ENCODE results near the gene GTSE1.

The GTSE1 gene

GRCh38 chr22:46351767-46352166 is 55.1 kb downstream of the GTSE1 start:
- no peak for TF ChIP-seq POLR2AphosphoS5 (IDR thresholded peaks at IDR 0.05; ENCODE audit: low read depth, low read length)
- TF ChIP-seq TAF1 (IDR thresholded peaks at IDR 0.05; ENCODE audit: borderline replicate concordance, low read depth, low read length) = no peak
- no peak for TF ChIP-seq POLR2A (IDR thresholded peaks at IDR 0.05; ENCODE audit: low read depth, low read length)
- DNase-seq (ENCODE audit: insufficient read length) (no peak), FAIRE-seq (no peak)

GRCh38 chr22:46352276-46352675 is 55.6 kb downstream of the GTSE1 start:
- DNase-seq (ENCODE audit: insufficient read length) = no peak
- no peak for FAIRE-seq

GRCh38 chr22:46352691-46353386 is 56.2 kb downstream of the GTSE1 start:
- DNase-seq (ENCODE audit: insufficient read length) = no peak
- FAIRE-seq = no peak
- TF ChIP-seq POLR2AphosphoS5 (IDR thresholded peaks at IDR 0.05; ENCODE audit: low read depth, low read length) (no peak), POLR2A (IDR thresholded peaks at IDR 0.05; ENCODE audit: low read depth, low read length) (no peak)

More at GRCh38 chr22:46352276-46352675, 55.6 kb downstream of the GTSE1 start:
- no peak for TF ChIP-seq POLR2AphosphoS5 (IDR thresholded peaks at IDR 0.05; ENCODE audit: low read depth, low read length)
- no peak for TF ChIP-seq POLR2A (IDR thresholded peaks at IDR 0.05; ENCODE audit: low read depth, low read length)
- TF ChIP-seq TAF1 (IDR thresholded peaks at IDR 0.05; ENCODE audit: borderline replicate concordance, low read depth, low read length) = no peak

GRCh38 chr22:46353483-46354105 is 56.9 kb downstream of the GTSE1 start:
- FAIRE-seq = no peak
- TF ChIP-seq TAF1 (IDR thresholded peaks at IDR 0.05; ENCODE audit: borderline replicate concordance, low read depth, low read length) (no peak), POLR2A (IDR thresholded peaks at IDR 0.05; ENCODE audit: low read depth, low read length) (no peak), POLR2AphosphoS5 (IDR thresholded peaks at IDR 0.05; ENCODE audit: low read depth, low read length) (no peak)
- no peak for DNase-seq (ENCODE audit: insufficient read length)

DNA sequence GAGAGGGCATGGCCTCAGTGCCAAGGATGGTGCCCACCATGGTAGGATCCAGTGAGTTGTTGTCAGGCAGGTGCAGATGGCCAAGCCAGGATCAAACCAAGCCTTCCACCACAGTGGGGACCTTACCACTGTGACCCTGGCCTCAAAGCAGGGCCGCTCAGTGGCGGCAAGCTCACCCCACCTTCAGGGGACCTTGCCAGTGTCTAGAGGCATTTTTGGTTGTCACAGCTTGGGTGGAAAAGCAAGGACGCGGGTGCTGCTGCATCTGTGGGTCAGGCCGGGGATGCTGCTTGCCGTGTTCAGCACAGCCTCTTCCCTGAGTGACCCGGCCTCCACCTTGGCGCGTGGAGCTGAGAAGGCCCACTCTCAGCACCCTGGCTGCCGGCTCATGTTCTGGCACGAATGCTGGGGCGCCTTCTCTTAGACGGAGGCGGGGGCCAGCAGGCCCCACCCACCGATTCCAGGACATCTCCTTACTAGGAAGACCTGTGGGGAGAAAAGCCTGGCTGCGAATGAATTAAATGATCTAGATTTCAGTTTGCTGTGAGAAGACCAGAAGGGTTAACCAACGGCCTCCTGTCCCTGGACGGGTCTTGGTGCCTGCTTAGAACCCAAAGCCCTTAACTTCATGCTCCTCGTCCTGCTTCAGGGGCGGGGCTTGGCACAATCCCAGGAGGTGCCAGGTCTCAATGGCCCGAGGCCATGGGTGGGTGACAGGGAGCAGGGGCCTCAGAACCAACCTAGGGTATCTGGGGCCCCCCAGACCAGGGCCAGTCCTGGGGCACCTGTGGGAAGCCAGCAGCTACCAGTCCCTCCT is 57.7 kb downstream of the GTSE1 start:
- FAIRE-seq (no peak), DNase-seq (ENCODE audit: insufficient read length) (no peak)
- TF ChIP-seq POLR2AphosphoS5 (IDR thresholded peaks at IDR 0.05; ENCODE audit: low read depth, low read length) (no peak), POLR2A (IDR thresholded peaks at IDR 0.05; ENCODE audit: low read depth, low read length) (no peak), TAF1 (IDR thresholded peaks at IDR 0.05; ENCODE audit: borderline replicate concordance, low read depth, low read length) (no peak)

DNA sequence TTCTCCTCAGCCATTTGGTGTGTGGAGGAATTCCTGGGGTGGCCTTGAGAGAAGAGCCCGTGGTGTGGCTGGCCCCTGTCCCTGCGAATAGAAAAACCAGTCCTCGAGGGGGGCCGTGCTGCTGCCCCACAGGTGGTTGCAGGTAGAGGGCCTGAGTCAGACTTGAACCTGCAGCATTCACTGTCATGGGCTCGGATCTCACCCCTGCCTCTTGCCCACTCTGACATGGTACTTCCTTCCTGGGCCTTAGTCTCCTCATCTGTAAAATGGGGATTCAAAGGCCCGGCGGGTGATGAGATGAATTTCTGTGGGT is 58.3 kb downstream of the GTSE1 start:
- DNase-seq (ENCODE audit: insufficient read length) (no peak), FAIRE-seq (no peak)
- TF ChIP-seq POLR2AphosphoS5 (IDR thresholded peaks at IDR 0.05; ENCODE audit: low read depth, low read length) (no peak), TAF1 (IDR thresholded peaks at IDR 0.05; ENCODE audit: borderline replicate concordance, low read depth, low read length) (no peak)

- DNase-seq (ENCODE audit: insufficient read length) (peak; percentile 83), FAIRE-seq (peak; percentile 42)
Measured at GRCh38 chr22:46355369-46355995, 58.8 kb downstream of the GTSE1 start.

DNA sequence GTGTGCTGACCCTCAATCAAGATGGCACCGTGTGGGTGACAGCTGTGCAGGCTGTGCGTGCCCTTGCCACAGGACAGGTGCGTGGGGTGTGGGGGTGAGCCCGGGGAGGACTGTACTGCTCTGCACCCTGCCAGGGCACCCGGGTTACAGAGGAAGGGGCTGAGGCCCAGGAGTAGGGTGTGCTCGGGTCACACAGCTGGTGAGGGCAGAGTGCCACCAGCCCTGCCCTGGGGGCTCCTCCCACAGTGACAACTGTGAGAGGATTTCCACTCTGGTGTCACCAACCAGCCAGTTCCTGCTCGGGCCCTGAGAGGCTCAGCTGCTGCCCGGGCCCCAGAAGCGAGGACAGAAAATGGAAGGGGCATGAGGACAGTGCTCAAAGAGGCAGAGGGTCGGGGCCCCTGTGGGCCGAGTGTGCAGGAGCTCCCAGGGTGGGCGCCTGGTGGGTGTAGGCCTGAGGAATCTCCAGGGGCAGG is 59.4 kb downstream of the GTSE1 start:
- no peak for DNase-seq (ENCODE audit: insufficient read length)
- no peak for TF ChIP-seq TAF1 (IDR thresholded peaks at IDR 0.05; ENCODE audit: borderline replicate concordance, low read depth, low read length)
- no peak for TF ChIP-seq POLR2A (IDR thresholded peaks at IDR 0.05; ENCODE audit: low read depth, low read length)
- no peak for TF ChIP-seq POLR2AphosphoS5 (IDR thresholded peaks at IDR 0.05; ENCODE audit: low read depth, low read length)
- no peak for FAIRE-seq

More at GRCh38 chr22:46355369-46355995, 58.8 kb downstream of the GTSE1 start:
- no peak for TF ChIP-seq POLR2A (IDR thresholded peaks at IDR 0.05; ENCODE audit: low read depth, low read length)
- no peak for TF ChIP-seq POLR2AphosphoS5 (IDR thresholded peaks at IDR 0.05; ENCODE audit: low read depth, low read length)
- TF ChIP-seq TAF1 (IDR thresholded peaks at IDR 0.05; ENCODE audit: borderline replicate concordance, low read depth, low read length) = no peak

DNA sequence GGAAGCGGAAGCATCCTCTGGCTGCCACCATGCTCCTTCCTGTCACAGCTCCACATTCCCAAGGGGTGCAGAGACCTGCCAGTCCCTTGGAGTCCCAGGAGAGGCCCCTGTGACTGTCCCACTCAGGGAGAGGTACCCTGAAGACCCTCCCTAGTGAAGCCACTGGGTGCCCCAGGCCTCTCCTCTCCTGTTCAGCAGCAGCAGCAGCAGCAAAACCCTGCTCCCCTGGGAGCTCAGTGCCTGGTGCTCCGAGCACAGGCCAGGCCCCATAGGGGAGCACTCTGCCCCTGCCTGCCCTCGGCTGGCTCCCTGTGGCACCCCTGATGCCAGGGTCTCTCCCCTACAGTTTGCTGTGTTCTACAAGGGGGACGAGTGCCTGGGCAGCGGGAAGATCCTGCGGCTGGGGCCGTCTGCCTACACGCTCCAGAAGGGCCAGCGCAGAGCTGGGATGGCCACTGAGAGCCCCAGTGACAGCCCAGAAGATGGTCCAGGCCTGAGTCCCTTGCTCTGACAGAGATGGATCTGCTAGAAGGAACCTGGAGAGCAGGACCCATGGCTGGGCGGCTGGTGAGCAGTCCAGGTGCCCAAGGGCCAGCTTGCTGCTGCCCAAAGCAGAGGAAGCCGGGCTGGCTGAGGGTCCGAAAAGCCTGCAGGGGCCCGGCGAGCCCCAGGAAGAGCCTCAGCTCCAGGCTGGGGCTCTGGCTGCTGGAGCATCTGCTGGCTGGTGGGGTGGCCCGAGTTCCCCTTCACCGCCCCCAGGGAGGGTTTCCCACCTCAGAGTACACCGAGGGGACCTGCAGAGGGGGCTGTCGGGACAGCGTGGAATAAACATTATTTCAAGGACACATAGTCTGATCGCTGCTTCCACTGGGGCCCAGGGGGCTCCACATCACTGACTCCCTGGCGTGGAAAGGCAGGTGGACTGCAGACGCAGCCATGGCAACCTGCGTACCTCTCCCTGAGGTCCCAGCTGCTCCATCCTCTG is 60.1 kb downstream of the GTSE1 start:
- TF ChIP-seq POLR2A (IDR thresholded peaks at IDR 0.05; ENCODE audit: low read depth, low read length) (no peak), TAF1 (IDR thresholded peaks at IDR 0.05; ENCODE audit: borderline replicate concordance, low read depth, low read length) (no peak), POLR2AphosphoS5 (IDR thresholded peaks at IDR 0.05; ENCODE audit: low read depth, low read length) (no peak)
- FAIRE-seq (no peak), DNase-seq (ENCODE audit: insufficient read length) (no peak)

DNA sequence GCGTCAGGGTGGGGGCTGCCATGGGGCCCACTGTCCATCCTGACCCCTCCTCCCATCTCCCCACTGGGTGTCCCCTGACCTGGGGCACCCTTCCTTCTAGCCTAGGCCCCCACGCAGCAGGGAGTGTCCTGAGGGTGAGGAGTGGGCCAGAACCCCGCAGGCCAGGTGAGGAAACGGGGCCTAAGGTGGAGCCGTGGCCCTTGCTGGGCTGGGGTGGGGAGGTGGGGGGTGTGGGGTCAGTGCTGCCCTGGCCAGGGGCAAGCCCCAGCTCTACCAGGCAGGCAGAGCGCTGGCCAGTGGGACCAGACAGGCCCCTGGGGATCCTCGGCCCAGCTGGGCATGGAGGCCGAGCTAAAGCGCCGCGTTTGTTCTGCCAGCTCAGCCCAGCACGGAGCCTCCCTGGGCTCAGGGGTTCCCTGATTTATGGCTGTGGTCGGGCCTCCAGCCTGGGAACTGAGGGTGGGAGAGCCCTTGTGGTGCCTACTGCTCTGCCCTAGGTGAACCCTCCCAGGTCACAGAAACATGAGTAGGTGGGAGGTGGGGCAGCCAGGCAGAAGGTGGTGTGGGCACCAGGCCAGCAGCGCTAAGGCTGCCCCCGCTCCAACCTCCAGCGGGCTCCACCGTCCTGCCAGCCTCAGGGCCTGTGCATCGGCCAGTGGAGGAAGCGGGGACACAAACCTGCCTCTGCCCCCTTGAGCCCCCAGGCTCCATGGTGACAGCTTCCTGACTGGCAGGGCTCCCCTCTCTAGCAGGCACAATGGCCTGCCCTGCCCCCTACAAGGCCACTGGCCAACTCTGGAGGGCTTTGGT is 61.2 kb downstream of the GTSE1 start:
- FAIRE-seq (no peak), DNase-seq (ENCODE audit: insufficient read length) (no peak)
- no peak for TF ChIP-seq POLR2A (IDR thresholded peaks at IDR 0.05; ENCODE audit: low read depth, low read length)
- TF ChIP-seq TAF1 (IDR thresholded peaks at IDR 0.05; ENCODE audit: borderline replicate concordance, low read depth, low read length) = no peak
- TF ChIP-seq POLR2AphosphoS5 (IDR thresholded peaks at IDR 0.05; ENCODE audit: low read depth, low read length) = no peak
